ENCODE results near the gene IL1B.

Gene IL1B

GRCh38 chr2:112813280-112813966 lies 23.2 kb downstream of the IL1B start:
- Histone ChIP-seq H3K36me3 (ENCODE audit: low read depth) (no peaks in the 10 kb centered on the region), H3K27me3 (ENCODE audit: insufficient read depth, poor library complexity, severe bottlenecking) (no peaks in the 10 kb centered on the region), H3K9me3 (ENCODE audit: severe bottlenecking) (no peaks in the 10 kb centered on the region), H3K4me3 (ENCODE audit: severe bottlenecking) (no peak overlapping the region), H3K27ac (ENCODE audit: poor library complexity, severe bottlenecking) (peak overlapping the region; percentile 96), H3K4me1 (ENCODE audit: insufficient read depth, poor library complexity, severe bottlenecking) (peaks cover 39% of the 10 kb centered on the region)
- TF ChIP-seq, protein P1, sequence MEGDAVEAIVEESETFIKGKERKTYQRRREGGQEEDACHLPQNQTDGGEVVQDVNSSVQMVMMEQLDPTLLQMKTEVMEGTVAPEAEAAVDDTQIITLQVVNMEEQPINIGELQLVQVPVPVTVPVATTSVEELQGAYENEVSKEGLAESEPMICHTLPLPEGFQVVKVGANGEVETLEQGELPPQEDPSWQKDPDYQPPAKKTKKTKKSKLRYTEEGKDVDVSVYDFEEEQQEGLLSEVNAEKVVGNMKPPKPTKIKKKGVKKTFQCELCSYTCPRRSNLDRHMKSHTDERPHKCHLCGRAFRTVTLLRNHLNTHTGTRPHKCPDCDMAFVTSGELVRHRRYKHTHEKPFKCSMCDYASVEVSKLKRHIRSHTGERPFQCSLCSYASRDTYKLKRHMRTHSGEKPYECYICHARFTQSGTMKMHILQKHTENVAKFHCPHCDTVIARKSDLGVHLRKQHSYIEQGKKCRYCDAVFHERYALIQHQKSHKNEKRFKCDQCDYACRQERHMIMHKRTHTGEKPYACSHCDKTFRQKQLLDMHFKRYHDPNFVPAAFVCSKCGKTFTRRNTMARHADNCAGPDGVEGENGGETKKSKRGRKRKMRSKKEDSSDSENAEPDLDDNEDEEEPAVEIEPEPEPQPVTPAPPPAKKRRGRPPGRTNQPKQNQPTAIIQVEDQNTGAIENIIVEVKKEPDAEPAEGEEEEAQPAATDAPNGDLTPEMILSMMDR (IDR thresholded peaks at IDR 0.05; ENCODE audit: poor library complexity, severe bottlenecking), result no peak
- DNase-seq (ENCODE audit: low spot score) (no peak), ATAC-seq (ENCODE audit: low read depth) (no peak)

DNA sequence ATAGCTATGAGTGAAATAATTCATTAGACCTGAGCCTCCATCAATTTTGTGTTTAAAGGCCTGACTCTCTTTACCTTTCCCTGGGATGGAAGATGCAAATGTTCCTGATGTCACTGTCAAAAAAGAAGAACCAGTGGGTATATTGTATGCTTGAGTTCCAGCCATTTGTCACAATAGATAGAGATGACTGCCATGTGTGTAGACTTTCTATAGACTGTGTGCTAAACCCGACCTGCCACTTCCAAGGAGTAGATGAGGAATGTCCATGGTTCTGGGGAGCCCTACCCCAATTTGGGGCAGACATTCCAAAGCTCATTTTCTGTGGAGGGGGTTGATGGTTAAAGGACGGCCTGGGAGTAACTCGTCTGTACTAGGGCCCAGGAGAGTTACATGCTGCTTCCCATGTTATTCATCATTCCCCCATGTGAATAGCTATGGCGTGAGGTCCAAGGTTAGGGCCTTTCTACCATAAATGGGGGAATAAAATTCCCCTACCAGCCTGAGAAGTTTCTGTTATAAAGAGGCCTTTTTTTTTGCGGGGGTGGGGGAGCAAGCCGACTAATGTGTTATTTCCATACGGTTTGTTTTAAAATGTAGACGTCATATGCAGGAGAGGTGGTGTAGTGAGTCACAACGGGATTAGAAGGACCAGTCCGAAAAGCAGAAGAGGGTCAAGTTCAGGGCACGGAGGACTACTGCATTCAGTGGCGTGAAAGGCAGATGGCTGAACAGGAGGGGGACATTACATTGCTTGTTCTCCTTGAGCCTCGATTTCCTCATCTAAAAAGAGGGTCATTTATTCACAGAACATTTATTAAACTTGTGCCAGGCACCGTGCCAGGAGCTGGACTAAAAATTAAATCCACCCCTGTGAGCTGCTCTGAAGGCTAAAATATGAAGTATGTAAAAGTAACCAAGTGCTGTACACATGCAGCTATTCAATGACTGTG lies 24.0 kb downstream of the IL1B start:
- TF ChIP-seq, protein P1 (IDR thresholded peaks at IDR 0.05; ENCODE audit: poor library complexity, severe bottlenecking), result no peak
- H3K27ac ChIP-seq (ENCODE audit: poor library complexity, severe bottlenecking), result peak overlapping the region; percentile 96
- DNase-seq (ENCODE audit: low spot score), result no peak
- H3K9me3 ChIP-seq (ENCODE audit: severe bottlenecking), result no peaks in the 10 kb centered on the region
- H3K4me3 ChIP-seq (ENCODE audit: severe bottlenecking), result no peak overlapping the region
- H3K27me3 ChIP-seq (ENCODE audit: insufficient read depth, poor library complexity, severe bottlenecking), result no peaks in the 10 kb centered on the region
- H3K36me3 ChIP-seq (ENCODE audit: low read depth), result no peaks in the 10 kb centered on the region
- peaks cover 37% of the 10 kb centered on the region for H3K4me1 ChIP-seq (ENCODE audit: insufficient read depth, poor library complexity, severe bottlenecking)
- peak; percentile 19; the same call in 2 of the 3 replicates for ATAC-seq (ENCODE audit: low read depth)

DNA sequence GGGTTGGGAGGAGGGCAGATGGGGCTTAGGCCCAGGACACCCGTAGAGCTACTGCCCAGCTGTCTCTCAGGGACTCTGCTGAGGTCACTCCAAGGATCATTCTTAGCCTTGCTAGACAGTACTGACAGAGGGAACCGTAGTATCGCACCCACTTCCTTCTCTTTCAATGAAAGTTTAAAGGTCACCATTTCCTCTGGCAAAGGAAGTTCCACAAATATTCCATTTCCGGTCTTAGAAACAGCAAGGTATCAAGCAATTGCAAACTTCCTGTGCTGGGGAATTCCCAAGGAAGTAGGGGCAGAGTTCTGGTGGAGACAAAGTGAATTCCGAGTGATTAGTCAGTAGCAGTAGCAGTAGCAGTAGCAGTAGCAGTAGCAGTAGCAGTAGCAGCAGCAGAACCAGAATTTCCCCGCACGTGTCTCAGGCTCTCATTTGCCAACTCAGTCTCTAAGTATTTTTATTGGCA lies 24.7 kb downstream of the IL1B start:
- no peak overlapping the region for H3K4me3 ChIP-seq (ENCODE audit: severe bottlenecking)
- H3K4me1 ChIP-seq (ENCODE audit: insufficient read depth, poor library complexity, severe bottlenecking), result peaks cover 37% of the 10 kb centered on the region
- peak overlapping the region; percentile 96 for H3K27ac ChIP-seq (ENCODE audit: poor library complexity, severe bottlenecking)
- TF ChIP-seq, protein P1 (IDR thresholded peaks at IDR 0.05; ENCODE audit: poor library complexity, severe bottlenecking), result no peak
- no peaks in the 10 kb centered on the region for H3K36me3 ChIP-seq (ENCODE audit: low read depth)
- no peaks in the 10 kb centered on the region for H3K27me3 ChIP-seq (ENCODE audit: insufficient read depth, poor library complexity, severe bottlenecking)
- H3K9me3 ChIP-seq (ENCODE audit: severe bottlenecking), result peaks cover under 1% of the 10 kb centered on the region
- ATAC-seq (ENCODE audit: low read depth), result peak; percentile 81
- DNase-seq (ENCODE audit: low spot score), result no peak

- TF ChIP-seq, protein P1 (IDR thresholded peaks at IDR 0.05; ENCODE audit: poor library complexity, severe bottlenecking), result no peak
- Histone ChIP-seq H3K27ac (ENCODE audit: poor library complexity, severe bottlenecking) (peak overlapping the region; percentile 96), H3K4me1 (ENCODE audit: insufficient read depth, poor library complexity, severe bottlenecking) (peaks cover 37% of the 10 kb centered on the region), H3K36me3 (ENCODE audit: low read depth) (no peaks in the 10 kb centered on the region), H3K9me3 (ENCODE audit: severe bottlenecking) (peaks cover 4% of the 10 kb centered on the region), H3K4me3 (ENCODE audit: severe bottlenecking) (no peak overlapping the region), H3K27me3 (ENCODE audit: insufficient read depth, poor library complexity, severe bottlenecking) (no peaks in the 10 kb centered on the region)
- no peak for DNase-seq (ENCODE audit: low spot score)
- ATAC-seq (ENCODE audit: low read depth), result no peak
Observed at GRCh38 chr2:112811276-112811831, 25.2 kb downstream of the IL1B start.
